ENCODE data around the gene SHISA9. TPM values are rescaled to one million over a fixed set of nuclear protein-coding genes. Genes with fewer than 3 reads are reported as not detected.

Gene SHISA9
- total and polyA plus RNA-seq, 7 donors = 0.01 to 0.97 (median 0.07) TPM

GRCh38 chr16:13061691-13062090 is 160.3 kb downstream of the SHISA9 start:
- TF ChIP-seq CTCF (IDR thresholded peaks at IDR 0.05) = no peak
- intact Hi-C loops (cut with DNase I) = no loop called here
- no peaks in the 10 kb centered on the region for H3K4me1 ChIP-seq
- no peaks in the 10 kb centered on the region for H3K36me3 ChIP-seq (ENCODE audit: insufficient read depth in 1 of 2, low read depth in 1 of 2)
- no peaks in the 10 kb centered on the region for H3K27me3 ChIP-seq (ENCODE audit: insufficient read depth in 3 of 3, low read length in 2 of 3)
- 54 to 62% (median 54%) methylated on average over 9 of the region's 9 CpGs for whole genome bisulfite sequencing, 3 donors
- DNase-seq (no peak), ATAC-seq (no peak)
- H3K9me3 ChIP-seq = no peaks in the 10 kb centered on the region
- H3K4me3 ChIP-seq = no peak overlapping the region
- no peak overlapping the region for H3K27ac ChIP-seq

DNA sequence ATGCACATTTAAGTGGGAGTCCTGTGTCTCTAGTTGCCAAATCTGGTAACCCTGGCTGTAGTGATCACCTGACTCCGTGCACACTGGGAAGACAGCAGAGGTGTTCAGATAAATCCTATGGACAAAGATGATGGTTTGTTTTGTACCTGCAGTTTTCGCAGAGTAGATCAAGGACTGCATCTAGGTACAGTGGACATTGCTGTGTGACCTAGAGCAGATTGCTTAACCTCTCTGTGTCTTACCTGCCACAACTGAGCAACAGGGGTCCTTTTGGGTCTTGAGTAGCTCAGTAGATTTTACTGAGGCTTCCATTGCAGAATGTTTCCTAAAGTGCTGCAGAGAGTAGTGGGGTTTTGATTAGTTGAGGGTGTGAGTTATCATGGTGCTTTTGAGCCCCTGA is 160.8 kb downstream of the SHISA9 start:
- no peak for DNase-seq
- Histone ChIP-seq H3K9me3 (no peaks in the 10 kb centered on the region), H3K27ac (no peak overlapping the region), H3K4me3 (no peak overlapping the region), H3K4me1 (no peaks in the 10 kb centered on the region), H3K27me3 (ENCODE audit: insufficient read depth in 3 of 3, low read length in 2 of 3) (no peaks in the 10 kb centered on the region), H3K36me3 (ENCODE audit: insufficient read depth in 1 of 2, low read depth in 1 of 2) (no peaks in the 10 kb centered on the region)
- TF ChIP-seq CTCF (IDR thresholded peaks at IDR 0.05) = no peak
- intact Hi-C loops (cut with DNase I) = no loop called here
- 90 to 97% (median 91%) methylated on average over 2 of the region's 2 CpGs for WGBS, 3 donors
- ATAC-seq = no peak

- DNase-seq (no peak), ATAC-seq (no peak)
- Histone ChIP-seq H3K4me3 (no peak overlapping the region), H3K36me3 (ENCODE audit: insufficient read depth in 1 of 2, low read depth in 1 of 2) (no peaks in the 10 kb centered on the region), H3K27ac (no peak overlapping the region), H3K4me1 (no peaks in the 10 kb centered on the region), H3K27me3 (ENCODE audit: insufficient read depth in 3 of 3, low read length in 2 of 3) (no peaks in the 10 kb centered on the region), H3K9me3 (no peaks in the 10 kb centered on the region)
- no peak for TF ChIP-seq CTCF (IDR thresholded peaks at IDR 0.05)
- intact Hi-C loops (cut with DNase I) = no loop called here
- 93 to 94% (median 93%) methylated on average over 10 of the region's 10 CpGs for WGBS, 3 donors
Observed at GRCh38 chr16:13063457-13063856, 162.1 kb downstream of the SHISA9 start.

DNA sequence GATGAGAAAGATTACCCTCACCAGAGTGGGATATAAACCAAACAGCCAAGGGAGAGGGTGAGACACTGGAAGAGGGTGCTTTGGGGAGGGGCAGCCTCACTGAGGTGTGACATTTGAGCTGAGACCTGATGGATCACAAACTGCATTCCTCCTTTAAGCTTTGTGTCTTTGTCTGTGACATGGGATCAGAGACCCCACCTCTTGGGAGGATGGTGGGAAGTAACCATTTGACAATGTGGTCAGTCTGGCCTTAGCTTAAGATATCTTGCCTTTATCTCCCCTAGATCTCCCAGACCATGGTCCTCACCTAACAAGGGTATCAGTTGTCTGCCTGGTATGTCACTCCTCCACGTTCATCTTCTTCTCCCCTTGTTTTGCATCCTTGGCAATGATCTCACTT is 163.4 kb downstream of the SHISA9 start:
- Histone ChIP-seq H3K36me3 (ENCODE audit: insufficient read depth in 1 of 2, low read depth in 1 of 2) (no peaks in the 10 kb centered on the region), H3K4me1 (no peaks in the 10 kb centered on the region), H3K4me3 (no peak overlapping the region), H3K27ac (no peak overlapping the region), H3K9me3 (no peaks in the 10 kb centered on the region), H3K27me3 (ENCODE audit: insufficient read depth in 3 of 3, low read length in 2 of 3) (no peaks in the 10 kb centered on the region)
- no peak for TF ChIP-seq CTCF (IDR thresholded peaks at IDR 0.05)
- intact Hi-C loops (cut with DNase I) = no loop called here
- 13 to 41% (median 17%) methylated on average over 1 of the region's 1 CpG for WGBS, 3 donors
- no peak for DNase-seq
- ATAC-seq = no peak

DNA sequence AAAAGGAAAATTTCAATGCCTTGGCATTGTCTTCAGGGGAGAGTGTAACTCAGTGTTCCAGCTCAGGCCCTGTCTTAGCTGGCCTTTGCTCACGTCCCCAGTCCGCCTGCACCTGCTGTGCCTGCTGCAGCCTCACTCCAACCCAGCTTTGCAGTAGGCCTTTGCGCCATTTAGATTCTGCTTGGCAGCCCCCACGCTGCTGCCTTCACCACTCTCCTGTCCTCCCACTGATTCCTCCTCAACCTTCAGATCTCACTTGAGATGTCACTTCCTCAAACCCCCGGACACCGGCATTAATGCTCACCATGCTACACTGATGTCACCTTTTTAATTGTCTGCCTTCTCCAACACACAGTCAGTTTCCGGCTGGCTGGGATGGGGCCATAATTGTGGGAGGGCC is 166.2 kb downstream of the SHISA9 start:
- Histone ChIP-seq H3K36me3 (ENCODE audit: insufficient read depth in 1 of 2, low read depth in 1 of 2) (no peaks in the 10 kb centered on the region), H3K4me3 (no peak overlapping the region), H3K27ac (no peak overlapping the region), H3K27me3 (ENCODE audit: insufficient read depth in 3 of 3, low read length in 2 of 3) (no peaks in the 10 kb centered on the region), H3K9me3 (no peaks in the 10 kb centered on the region), H3K4me1 (no peaks in the 10 kb centered on the region)
- TF ChIP-seq CTCF (IDR thresholded peaks at IDR 0.05) = no peak
- ATAC-seq (no peak), DNase-seq (no peak)
- intact Hi-C loops (cut with DNase I) = no loop called here
- 80 to 87% (median 86%) methylated on average over 7 of the region's 7 CpGs for WGBS, 3 donors
